AG09319 (cell line): ENCODE data around the gene MPHOSPH9.

Experiments
- DNase-seq: peaks from one replicate; pipeline ENCODE4 v3.0.0-alpha.2; 2010; ENCODE audit warnings: low read depth; ENCODE audit errors: extremely low read depth
- TF ChIP-seq, protein P1 (sequence below): IDR thresholded peaks from 2 replicates; pipeline ENCODE4 v1.5.1; 2011; ENCODE audit warnings: low read depth, mild to moderate bottlenecking, inconsistent platforms, low read length, moderate library complexity

MPHOSPH9 gene

DNA sequence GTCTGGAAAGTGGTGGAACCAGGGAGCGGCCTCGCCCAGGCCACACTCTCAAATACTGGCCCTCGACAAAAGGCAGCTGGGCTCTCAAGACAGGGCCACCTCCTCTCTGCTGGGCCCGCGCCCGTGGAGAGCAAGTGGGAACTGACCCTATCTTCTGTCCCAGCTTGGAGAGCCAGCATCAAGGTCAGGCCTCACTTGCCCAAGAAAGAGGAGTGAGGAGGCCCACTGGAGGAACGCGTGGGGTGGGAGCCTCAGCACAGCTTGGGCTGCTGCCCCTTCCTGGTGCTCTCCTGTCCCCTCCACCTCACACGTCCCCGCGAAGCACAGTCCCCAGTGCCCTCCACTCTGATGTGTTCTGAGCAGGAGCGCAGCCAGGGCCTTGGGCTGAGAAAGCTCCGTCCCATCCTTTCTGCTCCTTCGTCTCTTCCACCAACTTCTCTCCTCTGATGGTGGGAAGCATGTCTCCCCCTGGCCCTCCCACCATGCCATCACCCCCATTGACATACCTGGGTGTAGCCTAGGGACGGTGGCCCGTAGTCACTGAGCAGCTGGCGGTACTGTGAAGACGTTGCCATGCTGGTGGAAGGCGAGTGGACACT is 33.8 kb upstream of the MPHOSPH9 start:
- DNase-seq: no peak
- TF ChIP-seq, protein P1, sequence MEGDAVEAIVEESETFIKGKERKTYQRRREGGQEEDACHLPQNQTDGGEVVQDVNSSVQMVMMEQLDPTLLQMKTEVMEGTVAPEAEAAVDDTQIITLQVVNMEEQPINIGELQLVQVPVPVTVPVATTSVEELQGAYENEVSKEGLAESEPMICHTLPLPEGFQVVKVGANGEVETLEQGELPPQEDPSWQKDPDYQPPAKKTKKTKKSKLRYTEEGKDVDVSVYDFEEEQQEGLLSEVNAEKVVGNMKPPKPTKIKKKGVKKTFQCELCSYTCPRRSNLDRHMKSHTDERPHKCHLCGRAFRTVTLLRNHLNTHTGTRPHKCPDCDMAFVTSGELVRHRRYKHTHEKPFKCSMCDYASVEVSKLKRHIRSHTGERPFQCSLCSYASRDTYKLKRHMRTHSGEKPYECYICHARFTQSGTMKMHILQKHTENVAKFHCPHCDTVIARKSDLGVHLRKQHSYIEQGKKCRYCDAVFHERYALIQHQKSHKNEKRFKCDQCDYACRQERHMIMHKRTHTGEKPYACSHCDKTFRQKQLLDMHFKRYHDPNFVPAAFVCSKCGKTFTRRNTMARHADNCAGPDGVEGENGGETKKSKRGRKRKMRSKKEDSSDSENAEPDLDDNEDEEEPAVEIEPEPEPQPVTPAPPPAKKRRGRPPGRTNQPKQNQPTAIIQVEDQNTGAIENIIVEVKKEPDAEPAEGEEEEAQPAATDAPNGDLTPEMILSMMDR: no peak

DNA sequence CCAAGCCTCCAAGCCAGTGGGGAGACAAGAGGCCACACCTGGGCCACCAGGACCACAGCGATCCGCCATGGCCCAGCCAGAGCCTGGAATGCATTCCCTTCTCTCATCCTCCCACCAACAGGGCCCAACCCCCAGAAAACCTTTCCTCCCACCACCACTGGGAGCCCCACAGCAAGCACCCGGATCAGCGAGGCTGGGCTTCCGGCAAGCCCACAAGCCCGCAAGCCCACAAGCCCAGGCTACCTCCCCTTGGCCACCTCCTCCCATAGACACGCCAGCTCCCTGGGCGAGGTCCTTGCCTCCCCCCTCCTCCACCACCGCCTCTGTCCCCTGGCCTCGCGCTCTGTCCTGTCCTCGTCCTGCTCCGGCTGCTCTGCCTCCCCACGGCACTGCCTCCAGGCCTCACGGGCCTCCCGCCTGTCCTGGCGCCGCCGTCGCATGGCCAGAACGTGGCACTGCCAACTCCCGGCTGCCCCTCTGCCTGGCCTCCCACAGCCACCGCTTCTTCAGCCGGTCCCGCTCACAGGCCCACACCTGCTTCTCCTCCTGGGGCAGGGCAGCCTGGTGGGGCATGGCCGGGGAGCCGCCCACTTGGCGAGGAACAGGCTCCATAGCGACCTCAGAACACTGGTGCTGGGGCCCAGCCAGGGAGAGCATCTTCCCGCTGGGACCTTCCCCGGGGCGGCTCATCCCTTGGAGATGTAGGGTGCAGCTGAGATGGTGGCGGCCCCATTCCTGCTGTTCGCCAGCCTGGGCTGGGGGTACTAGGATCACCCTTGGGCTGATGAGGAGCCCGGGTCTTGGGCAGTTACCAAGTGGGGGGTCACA is 33.1 kb upstream of the MPHOSPH9 start:
- TF ChIP-seq, protein P1: no peak
- no peak for DNase-seq

DNA sequence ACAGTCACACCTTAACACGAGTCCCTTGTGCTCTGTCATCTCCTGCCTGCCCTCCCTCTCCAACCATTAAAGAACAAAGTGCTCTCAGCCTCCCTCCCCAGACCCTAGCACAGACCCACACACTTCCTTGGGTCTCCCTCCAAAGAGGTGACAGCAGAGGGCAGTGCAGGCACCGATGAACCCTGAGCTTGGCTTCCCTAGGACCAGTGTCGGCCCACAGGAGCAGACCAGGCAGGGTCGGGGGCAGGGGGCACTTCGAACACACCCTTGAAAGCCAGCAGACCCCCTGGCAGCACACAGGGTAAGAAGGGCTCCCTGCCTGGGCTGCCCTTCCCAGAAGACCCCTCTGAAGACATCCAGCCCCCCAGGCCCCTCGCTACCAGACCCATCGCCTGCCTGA is 31.7 kb upstream of the MPHOSPH9 start:
- DNase-seq: no peak
- TF ChIP-seq, protein P1: no peak

DNA sequence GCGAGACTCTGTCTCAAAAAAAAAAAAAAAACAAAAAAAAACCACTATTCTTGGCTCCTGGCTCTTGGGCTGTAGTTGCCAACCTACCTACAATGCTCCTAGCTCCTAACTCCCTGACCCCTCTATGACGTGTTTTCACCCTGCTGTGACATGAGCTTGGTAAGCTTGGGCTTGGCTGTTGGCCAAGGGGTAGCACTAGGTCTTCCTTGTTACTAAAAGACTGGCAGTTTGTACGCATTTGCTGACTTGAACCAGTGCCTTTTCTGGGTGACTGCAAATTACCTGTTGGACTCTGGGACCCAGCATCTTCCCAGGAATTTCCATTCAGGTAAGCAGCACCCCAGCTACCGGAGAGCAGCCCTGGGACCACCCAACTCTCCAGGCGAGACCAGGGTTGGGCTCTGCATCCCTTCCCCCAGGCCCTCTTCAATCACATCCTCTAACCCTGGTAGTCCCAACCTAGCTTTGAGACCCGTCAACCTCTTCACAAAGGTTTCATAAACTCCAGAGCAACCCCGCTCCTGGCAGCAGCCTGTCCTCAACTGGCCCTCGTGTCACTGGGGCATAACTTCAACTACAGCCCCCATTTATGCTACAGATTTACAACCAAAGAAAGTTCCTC is 30.4 kb upstream of the MPHOSPH9 start:
- TF ChIP-seq, protein P1: no peak
- DNase-seq: no peak

DNA sequence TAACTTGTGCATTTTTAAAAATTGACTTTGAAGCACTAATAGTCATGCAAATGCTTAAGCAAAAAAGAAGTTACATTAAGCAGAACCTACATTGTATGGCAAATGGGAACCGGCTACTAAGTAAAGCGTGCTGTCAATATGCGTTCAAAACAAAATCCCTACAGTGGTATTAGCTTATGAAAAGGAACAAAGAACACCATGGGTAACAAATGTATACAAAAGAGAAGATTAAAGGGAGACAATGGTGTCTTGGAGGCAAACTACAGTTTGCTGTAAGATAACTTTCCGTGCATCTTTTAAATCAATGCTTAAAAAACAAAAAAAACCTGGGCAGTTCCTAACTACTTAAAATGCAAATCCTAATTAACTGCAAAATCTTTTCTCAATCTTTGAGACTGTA is 28.3 kb upstream of the MPHOSPH9 start:
- no peak for DNase-seq
- TF ChIP-seq, protein P1: no peak

DNA sequence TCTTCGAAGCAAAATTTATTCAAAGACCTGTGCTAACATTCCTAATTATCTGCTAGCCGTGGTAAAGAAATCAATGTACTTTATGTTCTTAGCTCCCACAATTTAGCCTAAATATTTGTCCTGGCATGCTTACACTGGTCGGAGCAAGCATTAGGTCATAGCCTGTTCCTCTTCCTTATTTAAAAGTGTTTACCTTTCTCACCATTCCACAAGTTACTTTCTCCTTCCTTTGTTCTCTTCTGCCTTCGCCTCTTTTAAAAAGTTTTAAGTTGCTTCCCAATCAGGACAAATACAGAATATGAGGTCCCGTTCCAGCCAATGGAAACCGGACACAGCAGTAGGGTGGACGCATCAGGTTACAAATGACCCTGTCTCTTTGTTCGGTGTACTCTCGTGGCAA is 27.1 kb upstream of the MPHOSPH9 start:
- TF ChIP-seq, protein P1: no peak
- no peak for DNase-seq

DNA sequence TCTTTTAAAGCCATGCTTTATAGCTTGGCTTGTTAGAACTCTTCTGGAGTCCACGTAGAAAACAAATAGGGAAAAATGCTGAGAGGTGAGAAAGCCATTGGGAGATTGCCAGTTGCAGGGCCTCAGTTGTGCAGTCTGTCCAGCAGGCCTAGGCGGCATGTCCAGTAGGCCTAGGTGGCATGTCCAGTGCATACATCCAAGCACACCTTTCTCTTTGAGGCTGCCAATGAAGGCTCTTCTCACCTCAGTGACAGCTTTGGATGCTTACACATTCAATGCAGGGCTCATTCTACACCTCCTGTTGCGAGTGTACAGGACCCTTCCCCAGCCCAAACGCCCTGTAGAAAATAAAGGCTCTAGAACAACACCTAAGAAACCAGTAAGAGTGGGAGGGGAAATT is 25.7 kb upstream of the MPHOSPH9 start:
- TF ChIP-seq, protein P1: no peak
- no peak for DNase-seq
